Measurements from ENCODE around the gene PXN. TPM values are rescaled to one million over a fixed set of nuclear protein-coding genes. Genes with fewer than 3 reads are reported as not detected.

The PXN gene
- 166 TPM for total RNA-seq

DNA sequence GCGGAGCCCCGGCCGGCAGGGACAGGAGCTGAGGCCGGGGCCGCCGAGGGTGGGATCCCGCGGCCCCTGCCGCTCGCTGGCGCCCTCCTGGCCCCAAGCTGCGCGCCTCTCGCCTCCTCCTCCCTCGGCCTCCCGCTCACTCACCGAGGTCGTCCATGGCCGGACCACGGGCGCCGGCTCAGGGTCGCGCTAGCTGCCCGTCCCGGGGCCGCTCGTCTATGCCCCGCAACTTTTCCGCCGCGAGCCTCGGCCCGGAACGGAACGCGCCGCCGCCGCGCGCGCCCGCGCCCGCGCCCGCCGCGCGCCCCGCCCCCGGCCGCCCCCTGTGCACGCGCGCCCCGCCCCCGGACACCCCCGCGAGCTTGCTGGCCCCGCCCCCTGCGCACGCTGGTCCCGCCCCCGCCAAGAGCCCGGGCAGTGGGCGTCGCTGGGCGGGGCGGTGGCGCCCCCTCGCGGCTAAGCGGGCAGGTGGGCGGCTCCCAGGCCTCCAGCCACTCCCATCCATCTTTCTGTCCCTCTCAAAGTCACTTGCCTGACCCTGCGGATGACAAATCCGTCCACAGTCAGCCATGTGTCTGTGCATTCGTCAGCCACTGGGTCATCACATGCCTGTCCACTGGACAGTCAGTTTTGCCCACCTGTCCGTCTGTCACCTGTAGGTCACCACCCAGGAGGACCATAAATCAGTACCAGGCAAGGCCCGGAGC lies at the start of gene PXN:
Gene PXN (minus strand): TSS at position 258 of the 707 bp plus-strand sequence. CDS start 101 bp downstream, at position 157.
- peak; percentile 89 for DNase-seq (ENCODE audit: low spot score)

GRCh38 chr12:120314220-120314619 lies 48.7 kb upstream of the PXN start:
- no peak for DNase-seq (ENCODE audit: low spot score)

DNA sequence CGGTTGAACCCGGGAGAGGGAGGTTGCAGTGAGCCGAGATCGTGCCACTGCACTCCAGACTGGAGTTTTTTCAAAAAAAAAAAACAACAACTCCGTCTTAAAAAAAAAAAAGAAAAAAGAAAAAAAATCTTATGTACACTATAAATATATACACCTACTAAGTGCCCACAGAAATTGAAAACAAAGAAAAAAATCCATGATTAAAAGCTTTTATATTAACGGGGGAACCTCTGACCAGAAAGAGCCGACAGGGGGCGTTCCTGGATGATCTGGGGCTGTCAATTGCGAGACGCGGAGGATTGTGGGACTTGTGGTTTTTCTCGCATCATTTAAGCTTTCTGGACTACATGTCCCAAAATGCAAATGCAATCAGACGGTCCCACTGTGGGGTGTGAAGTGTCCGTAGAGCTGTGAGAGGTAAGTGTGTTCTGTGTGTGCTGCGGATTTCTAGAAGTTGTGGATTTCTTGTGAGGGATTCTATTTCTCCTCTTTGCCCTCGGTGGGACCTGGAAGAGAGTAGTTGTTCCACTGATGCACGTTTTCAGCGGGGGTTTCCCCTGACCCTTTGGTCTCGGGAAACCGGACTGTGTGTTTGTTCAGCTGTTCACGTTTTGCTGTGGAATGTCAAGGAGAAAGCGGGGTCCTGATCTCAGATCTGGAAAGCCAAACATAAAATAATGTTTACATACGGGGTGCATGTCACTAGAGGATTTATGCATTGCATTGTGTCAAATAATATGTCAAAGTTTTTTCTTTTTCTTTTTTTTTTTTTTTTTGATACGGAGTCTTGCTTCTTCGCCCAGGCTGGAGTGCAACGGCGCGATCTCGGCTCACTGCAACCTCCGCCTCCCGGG lies 36.7 kb upstream of the PXN start, which contains the start of gene SIRT4:
Gene SIRT4 (plus strand): TSS at position 360 of the 854 bp plus-strand sequence. CDS start 1,241 bp downstream, outside the sequence.
- peak; percentile 88 for DNase-seq (ENCODE audit: low spot score)

DNA sequence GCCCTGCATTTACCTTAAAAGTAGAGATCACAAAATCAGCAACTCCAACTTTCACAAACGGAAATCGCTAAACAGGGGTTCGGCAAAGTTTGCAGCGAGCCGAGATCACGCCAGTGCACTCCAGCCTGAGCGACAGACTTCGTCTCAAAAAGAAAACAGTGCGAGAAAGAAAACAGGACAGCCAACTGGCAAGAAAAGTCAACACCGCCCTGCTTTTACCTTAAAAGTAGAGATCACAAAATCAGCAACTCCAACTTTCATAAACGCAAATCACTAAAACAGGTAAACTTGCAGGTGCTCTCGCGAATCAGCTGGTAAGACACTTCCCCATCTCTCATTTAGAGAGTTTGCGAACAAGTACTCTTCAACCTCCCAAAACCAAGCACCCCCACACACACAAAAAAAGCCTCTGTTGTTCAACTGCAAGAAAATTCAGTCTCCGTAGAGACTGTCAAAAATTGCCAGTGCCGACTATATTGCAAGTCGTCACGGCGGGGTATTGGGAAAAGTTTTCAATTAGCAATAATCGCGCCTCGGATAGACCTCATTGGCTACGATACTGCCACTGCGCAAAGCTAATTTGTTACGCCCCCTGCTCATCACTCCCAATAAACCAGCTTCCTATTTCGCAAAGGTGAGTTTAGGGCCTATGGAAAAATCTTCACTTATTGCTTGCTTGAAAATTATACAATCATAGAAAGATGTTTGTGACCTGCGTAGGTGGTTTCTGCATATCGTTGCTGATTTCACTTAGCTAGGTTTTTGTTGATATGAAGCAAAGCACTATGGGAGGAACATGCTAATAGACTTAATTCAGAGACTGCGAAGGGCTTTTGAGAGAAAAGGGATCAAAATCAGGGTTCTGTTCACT lies 27.4 kb upstream of the PXN start, which contains the start of gene RNU4-1:
Gene RNU4-1 (minus strand): TSS at position 577 of the 871 bp plus-strand sequence.
- peak; percentile 83 for DNase-seq (ENCODE audit: low spot score)

DNA sequence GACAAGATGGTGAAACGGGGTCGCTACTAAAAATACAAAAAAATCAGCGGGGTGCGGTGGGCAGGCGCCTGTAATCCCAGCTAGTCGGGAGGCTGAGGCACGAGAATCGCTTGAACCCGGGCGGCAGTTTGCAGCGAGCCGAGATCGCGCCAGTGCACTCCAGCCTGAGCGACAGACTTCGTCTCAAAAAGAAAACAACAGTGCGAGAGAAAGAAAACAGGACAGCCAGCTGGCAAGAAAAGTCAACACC lies 26.8 kb upstream of the PXN start:
- DNase-seq (ENCODE audit: low spot score) = no peak

DNA sequence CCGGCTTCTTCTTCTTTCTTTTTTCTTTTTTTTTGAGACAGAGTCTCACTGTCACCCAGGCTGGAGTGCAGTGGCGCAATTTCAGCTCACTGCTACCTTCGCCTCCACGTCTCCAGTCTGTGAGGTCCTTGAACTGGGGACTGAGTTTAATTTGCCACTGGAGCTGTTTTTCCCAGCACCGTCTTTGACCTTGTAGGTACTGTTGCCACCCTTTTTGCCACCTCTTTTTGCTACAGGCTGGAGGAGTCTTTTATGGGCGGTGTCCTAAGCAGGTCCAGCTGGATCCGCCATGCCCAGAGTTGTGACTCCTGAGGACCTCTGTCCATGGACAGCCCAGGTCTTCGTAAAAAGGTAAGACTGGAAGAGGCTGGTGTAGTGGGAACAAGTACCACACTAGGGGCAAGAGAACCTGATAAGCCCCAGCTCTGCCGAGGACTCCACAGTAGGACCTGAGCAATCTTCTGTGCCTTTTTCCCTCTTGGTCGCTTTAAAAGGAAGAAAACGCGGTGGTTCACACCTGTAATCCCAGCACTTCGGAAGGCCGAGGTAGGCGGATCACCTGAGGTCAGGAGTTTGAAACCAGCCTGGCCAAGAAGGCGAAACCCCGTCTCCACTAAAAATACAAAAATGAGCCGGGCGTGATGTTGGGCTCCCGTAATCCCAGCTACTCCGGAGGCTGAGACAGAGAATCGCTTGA lies 25.2 kb upstream of the PXN start:
- no peak for DNase-seq (ENCODE audit: low spot score)

DNA sequence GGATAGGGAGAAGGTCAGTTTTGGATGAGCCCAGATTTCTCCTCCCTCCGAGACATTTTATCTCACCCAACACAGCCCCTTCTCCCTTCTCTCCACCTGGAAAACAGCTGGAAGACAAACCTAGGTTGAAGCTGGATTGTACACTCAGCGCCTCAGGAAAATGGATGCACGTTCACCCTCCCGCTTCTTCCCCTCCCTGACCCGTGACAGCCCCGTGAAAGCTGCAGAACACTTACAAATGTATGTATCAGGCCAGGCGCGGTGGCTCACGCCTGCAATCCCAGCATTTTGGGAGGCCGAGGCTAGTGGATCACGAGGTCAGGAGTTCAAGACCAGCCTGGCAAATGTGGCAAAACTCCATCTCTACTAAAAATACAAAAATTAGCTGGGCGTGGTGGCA lies 22.0 kb upstream of the PXN start:
- DNase-seq (ENCODE audit: low spot score) = no peak

DNA sequence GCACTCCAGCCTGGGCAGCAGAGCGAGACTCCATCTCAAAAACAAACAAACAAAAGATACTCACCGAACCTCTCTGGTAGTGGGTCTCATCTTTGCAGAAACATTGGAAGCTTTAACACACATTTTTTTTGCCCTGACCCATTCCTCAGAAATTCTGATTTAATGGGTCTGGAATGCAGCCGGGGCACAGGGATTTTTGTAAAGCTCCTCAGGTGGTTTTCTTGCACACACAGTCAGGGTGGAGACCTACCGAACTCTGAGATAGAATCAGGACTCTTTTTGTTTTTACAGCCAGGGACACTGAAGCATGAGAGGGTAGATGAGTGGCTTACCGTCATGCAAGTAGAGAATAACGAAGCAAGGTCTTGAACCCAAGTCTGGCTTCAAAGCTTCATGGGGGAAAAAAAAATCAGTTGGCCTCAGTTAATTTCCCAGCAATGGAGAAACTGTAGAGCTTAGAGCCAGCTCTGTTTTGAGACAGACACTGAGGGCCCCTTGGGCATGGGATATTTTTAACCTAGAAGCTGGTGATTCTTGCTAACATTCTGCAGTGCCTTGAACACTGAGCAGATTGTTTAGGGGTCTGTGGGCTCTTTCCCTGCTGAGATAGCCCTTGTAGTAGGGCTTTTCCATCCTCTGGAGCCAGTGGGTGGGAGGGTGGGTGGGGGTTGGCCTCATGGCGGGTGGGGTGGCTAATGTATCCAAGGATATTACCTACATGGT lies 21.4 kb upstream of the PXN start:
- DNase-seq (ENCODE audit: low spot score) = no peak

GRCh38 chr12:120284381-120284780 lies 18.9 kb upstream of the PXN start:
- no peak for DNase-seq (ENCODE audit: low spot score)

DNA sequence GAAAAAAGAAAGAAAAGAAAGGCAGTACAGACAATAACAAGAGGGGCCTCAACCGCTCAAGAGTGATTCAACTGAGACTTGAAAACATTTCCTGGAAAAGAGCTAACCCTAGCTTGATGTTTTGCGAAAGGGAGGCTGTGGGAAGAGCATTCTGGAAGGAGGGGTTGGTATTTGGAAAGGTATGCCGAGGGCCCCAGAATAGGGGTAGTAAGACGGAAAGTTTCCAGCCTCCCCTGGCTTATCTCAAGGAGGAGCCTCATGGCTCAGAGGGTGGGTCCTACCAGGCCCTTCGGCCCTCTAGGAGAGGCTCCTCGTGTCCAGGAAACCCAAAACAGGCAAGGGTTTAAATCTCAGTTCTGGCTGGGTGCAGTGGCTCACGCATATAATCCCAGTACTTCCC lies 17.8 kb upstream of the PXN start:
- DNase-seq (ENCODE audit: low spot score) = no peak

- no peak for DNase-seq (ENCODE audit: low spot score)
These were observed 12.9 kb upstream of the PXN start for GRCh38 chr12:120278137-120279069.

- no peak for DNase-seq (ENCODE audit: low spot score)
These were observed 11.2 kb upstream of the PXN start for GRCh38 chr12:120276734-120277133.

DNA sequence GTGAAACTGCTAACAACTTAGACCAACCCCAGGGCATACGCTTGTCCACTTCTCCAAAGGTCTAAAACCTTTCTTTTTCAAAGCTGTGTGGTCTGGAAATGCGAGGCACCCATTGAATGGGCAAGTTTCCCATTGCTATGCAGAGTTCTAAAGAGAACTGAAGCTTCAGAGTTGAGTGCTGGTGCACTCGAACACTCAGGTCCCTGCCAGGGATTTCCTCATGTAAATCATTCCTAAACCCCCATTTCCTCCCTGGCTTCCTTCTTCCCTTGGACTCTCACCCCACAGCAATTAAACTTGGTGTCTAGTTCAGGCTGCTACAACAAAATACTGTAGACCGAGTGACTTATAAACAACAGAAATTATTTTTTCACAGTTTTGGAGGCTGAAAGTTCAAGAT lies 2.2 kb upstream of the PXN start:
- DNase-seq (ENCODE audit: low spot score) = no peak

DNA sequence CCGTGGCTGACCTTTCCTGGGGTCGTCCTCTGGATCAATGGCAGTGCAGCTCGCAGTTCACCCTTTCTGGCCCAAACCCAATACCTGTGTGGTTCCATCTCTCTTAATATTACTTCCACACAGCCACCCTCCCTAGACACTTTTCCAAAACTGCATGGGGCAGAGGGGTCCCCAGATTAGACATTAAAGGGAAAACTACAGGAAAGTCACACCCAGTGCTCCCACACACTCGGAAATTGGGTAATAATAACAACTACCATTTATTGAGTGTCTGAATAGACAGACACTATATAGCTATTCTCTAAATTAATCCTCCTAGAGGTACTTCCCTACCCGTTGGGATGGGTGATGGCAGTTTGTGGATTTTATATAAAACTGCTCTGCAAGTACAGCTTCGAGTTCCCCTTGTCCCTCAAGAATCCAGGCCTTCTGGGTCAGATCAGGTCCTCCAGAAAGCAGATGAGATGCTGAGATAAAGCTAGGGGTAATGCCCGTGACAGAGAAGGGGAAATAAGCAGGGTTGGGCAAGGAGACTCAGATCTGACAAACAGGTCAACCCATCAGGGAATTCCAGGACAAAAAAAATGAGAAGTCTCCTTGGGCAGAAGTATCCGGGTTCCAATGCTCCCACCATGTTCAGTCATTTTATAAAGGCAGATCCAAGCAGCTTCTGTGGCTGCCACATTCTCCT lies 795 bp upstream of the PXN start:
- no peak for DNase-seq (ENCODE audit: low spot score)

DNA sequence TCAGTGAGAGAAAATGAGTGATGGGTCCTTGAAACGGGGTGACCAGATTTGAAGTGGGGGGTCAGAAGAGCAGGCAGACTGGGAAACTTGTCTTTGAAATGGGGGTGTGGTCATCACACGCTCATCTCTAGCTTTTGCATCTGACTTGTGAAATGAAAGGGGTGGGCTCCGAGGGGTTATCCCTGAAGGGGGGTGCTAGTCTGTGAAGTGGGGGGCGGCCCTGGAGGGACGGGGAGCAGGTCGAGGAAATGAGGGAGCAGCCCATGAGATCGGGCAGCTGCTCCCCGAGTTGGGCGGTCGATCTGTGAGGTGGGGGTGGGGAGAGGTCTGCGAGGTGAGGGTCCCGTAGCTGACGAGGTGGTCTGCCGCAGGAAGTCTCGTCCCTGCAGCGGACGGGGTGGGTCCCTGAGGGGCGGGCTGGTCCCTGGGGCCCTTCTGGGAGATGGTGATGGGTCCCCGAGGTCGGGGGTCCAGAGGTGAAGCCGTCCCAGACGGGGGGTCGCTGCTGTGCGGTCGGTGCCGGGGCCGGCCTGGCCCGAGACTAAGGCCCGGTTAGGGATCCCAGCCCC lies 542 bp downstream of the PXN start:
- no peak for DNase-seq (ENCODE audit: low spot score)

GRCh38 chr12:120264086-120264903 lies 1.2 kb downstream of the PXN start:
- DNase-seq (ENCODE audit: low spot score) = peak; percentile 81

- no peak for DNase-seq (ENCODE audit: low spot score)
These were observed 1.8 kb downstream of the PXN start for GRCh38 chr12:120263748-120264085.

Measured in ureter (tissue), 1 donor.